Urothelium cell line (cell line): ENCODE results near the gene SPARC.
"Not testable (repeated sequence)": the region's sequence is repeated elsewhere in the genome, so short reads cannot be mapped to it uniquely, and the experiment has no call there.

Experiments
- DNase-seq: peaks from one replicate; pipeline ENCODE4 v3.0.0; 2011; ENCODE audit warnings: low spot score, mixed read lengths
- FAIRE-seq: peaks from 2 replicates; lab custom pipeline; 2011; peaks lifted over from hg19 to GRCh38; lab: Jason Lieb, UNC

Gene SPARC

GRCh38 chr5:151703227-151703626 lies 16.5 kb upstream of the SPARC start:
- DNase-seq = no peak
- FAIRE-seq = no peak

DNA sequence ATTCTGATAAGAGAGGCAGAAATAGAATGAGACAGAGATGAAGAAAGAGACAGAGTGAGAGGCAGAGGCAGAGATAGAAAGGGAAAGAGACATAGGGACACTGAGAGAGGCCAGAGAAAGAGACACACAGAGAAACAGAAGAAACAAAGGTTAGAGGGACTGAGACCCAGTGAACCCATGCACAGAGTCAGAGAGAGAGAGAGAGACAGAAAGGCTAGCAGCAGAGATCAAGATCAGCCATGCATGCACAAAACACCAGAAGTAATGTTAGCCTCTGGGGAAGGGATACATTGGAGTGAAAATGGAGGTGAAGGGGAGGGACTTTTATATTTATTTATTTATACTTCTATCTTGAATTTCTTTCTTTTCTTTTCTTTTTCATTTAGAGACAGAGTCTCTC lies 14.1 kb upstream of the SPARC start:
- FAIRE-seq = no peak

DNA sequence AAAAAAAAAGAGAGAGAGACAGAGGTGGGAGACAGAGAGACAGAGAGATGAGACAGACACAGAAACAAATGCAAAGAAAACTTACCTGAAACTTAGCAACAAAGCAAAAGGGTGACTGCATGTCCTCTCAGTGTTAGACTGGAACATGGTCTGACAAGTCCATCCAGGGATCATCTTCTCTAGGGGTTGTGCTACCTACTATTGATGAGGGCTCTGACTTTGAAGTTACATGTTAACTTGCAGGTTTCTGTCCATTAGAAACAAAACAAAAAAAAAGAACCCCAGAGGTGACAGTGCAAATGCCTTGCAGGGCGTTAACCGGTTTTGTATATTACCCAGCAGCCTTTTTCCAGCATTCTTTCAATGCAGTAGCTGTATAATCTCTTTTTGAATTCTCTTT lies 13.6 kb upstream of the SPARC start:
- DNase-seq (no peak), FAIRE-seq (no peak)

More for the DNA sequence above, 14.1 kb upstream of the SPARC start:
- no peak for DNase-seq

- FAIRE-seq (peak; percentile 75), DNase-seq (peak; percentile 94)
These were observed 12.6 kb upstream of the SPARC start for GRCh38 chr5:151699071-151699901.

DNA sequence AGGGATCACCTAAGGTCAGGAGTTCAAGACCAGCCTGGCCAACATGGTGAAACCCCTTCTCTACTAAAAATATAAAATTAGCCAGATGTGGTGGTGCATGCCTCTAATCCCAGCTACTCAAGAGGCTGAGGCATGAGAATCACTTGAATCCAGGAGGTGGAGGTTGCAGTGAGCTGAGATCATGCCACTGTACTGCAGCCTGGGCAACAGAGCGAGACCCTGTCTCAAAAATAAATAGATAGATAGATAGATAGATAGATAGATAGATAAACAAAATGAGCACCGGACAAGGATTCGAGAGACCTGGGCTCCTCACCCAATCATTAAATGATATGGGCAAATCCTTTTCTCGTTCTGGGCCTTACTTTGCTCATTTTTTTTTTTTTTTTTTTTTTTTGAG lies 11.4 kb upstream of the SPARC start:
- not testable (repeated sequence) for FAIRE-seq, DNase-seq

DNA sequence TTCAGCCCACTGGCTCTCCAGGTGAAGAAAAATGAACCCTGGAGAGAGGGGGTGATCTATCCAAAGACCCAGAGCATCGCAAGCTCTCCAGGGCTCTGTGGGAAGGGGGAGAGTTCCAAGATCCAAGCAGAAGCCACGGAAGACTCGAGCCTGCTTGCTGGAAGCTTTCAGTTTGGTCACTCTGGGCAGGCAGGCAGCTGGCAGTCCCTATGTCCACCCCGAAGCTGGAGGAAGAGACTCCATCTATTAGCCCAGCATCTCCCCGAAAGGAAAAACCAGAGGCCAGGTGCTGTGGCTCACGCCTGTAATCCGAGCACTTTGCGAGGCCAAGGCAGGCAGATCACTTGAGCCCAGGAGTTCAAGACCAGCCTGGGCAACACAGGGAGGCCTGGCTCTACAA lies 10.7 kb upstream of the SPARC start:
- DNase-seq (no peak), FAIRE-seq (no peak)

- FAIRE-seq (peak; percentile 78), DNase-seq (peak; percentile 68)
These were observed 9.9 kb upstream of the SPARC start for GRCh38 chr5:151696470-151697061.

GRCh38 chr5:151695464-151695863 lies 8.7 kb upstream of the SPARC start:
- DNase-seq (no peak), FAIRE-seq (no peak)

DNA sequence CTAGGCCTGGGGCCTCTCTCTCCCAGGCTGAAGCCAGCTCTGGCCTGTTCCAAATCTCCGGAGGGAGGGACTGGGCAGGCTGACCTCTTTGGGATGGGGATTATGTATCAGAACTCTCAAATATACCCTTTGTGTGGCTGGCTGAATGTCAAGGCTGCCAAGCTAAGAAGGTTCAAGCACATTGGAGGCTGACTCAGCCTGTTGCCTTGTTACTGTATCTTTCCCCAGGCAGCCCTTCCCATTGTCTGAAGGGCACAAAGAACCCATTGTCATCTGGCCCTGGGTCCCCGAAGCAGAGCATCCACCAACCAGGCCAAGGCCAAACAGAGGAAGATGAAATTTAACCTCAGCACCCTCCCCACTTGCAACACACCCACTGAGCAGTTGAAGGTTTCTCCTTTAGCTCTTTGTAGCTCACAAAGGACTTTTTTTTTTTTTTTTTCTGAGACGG lies 7.3 kb upstream of the SPARC start:
- DNase-seq (peak; percentile 86), FAIRE-seq (no peak)

- FAIRE-seq = no peak
These were observed 5.6 kb upstream of the SPARC start for GRCh38 chr5:151692312-151692711.

DNA sequence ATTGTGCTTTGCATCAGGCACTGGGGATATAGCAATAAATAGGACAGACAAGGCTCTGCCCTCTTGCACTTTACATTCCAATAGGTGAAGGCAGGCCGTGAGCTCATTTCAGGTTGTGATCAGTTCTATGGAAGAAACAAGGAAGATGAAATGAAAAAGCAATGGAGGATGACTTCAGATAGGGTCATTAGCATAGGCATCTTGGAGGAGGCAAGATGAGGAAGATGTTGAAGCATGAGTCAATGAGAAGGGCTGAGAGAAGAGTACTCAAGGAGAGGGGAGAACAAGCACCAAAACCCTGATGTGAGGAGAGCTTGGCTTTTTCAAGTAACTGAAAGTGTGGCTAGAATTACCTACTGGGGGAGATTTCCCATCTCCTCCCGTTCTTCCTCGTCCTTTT lies 5.0 kb upstream of the SPARC start:
- DNase-seq (no peak), FAIRE-seq (no peak)

More at GRCh38 chr5:151692312-151692711, 5.6 kb upstream of the SPARC start:
- no peak for DNase-seq

- not testable (repeated sequence) for FAIRE-seq
These were observed 2.9 kb upstream of the SPARC start for GRCh38 chr5:151689591-151689990.

DNA sequence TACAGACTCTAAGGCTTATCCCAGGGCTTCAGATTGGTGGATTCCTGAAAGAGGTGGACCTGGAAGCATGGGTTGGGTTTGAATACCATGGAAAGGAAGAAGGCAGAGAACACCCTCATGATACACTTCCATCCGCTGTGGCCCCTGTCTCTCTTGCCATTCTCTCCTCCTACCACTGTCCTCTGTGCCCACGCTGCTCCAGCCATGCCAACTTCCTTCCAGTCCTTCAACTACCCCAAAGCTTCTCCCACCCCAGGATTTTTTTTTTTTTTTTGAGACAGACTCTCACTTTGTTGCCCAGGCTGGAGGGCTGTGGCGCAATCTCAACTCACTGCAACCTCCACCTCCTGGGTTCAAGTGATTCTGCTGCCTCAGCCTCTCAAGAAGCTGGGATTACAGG lies 1.7 kb upstream of the SPARC start:
- DNase-seq (no peak), FAIRE-seq (no peak)

More at GRCh38 chr5:151689591-151689990, 2.9 kb upstream of the SPARC start:
- DNase-seq = not testable (repeated sequence)

DNA sequence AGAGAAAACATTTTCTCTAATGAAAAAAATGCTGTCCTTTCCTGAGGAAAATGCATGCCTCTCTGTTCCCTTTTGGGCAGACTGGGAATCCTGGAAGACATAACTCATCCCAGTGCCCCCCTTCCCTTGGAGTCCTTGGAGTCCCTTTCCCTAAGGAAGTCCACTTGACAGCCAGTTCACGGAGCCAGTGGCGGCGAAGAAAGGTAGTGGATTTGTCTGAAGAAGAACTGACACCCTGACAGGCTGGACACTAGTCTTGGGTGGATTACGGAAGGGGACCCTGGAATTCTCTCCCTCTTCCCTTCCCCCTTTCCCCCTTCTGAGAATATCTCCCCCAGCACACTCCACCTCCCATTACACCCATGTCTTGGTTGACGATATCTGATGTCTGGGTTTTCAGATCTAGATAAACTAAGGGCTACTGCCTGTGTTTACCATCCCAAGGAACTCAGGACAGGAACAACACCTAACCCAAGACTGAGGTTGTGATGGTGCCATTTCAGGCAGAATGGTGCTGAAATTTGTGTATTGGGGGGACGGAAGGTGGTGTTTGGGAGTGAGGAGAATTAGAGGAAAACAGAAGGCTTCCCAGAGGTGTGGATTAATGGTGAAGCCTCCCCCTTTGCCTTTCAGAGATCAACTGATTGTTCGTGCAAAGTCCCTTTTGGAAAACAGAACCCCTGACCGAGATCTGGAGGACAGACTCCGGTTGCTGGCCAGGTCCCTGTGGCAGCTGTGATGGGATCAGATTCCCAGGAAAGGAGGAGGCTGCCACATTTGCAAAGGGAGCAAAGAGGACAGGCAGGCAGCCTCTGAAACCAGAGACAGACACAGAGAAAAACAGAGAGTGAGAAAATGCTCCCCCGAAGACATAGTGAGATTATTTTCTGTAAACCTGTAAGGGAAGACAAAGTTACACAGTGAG lies 704 bp downstream of the SPARC start:
- FAIRE-seq (no peak), DNase-seq (no peak)

DNA sequence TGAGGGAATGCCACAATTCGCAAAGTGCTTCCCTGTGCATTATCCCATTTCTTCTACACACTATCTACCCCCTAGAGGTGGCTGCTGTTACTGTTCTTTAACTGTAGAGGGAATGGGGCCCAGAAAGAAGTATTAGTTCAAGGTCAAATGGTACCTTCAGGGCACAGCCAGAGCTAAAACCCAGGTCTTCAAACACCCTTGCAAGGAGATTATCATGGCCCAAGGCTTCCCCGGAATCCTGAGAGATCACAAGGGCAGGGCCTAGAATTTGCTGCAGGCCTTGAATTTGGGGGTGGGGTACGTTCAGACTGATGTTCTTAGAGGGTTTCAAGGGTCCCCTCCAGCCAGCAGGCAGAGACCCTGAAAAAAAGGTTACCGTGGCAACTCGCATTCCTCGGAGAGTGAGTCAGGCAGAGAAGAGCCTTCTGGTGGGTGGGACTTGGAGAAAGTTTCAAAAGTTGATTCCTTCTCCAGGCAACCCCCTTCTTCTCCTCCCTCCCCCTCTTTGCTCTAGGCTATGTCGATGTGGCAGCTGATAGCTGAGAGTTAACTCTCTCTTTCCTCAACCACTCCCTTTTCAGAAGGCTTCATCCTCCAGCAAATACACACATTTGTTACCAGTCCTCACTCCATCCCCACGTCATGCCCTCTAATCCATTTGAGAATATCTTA lies 1.9 kb downstream of the SPARC start:
- FAIRE-seq (no peak), DNase-seq (peak; percentile 74)

DNA sequence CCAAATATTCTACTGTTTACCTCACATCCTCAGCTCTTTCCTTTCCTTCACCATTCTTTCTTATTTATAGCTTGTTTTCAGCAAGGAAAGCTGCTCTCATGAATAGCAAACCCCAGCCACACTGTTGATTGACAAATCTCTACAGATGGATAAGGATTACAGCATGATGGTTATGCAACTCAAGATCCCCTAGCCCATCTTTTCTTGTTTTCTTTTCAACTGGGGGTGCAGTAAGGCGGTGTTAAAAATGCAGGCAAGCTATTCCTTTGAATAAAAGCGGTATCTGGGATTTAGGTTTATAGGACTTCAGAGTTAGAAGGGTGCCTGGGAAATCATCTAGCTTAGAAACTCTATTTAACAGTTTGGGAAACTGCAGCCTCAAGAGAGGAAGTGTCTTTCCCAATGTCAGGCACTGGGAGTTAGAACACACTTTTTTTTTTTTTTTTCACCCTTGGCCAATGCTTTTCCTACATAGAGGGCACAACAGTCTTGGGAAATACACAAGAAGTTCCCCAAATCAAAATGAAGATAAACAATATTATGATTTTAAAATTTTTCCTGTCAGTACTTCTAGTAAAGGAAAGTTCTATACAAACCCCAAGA lies 2.6 kb downstream of the SPARC start:
- DNase-seq (no peak), FAIRE-seq (no peak)

DNA sequence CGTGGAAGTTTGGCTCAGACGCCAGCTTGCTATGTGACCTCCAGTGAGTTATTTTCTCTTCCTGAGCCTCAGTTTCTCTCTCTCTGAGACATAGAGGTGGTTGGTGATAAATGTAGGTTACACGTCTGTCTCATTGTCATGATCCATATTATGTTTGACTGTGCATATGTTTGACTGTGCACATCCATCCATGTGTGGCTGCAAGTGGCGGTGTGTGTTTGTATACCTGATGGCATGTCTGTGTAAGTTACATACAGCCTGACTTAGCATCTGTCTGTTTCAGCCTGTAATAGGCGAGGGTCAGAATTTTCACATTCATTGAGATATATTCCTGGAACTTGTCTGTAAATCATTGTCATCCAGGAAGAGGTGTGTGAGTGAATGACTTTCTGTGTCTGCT lies 3.3 kb downstream of the SPARC start:
- DNase-seq (no peak), FAIRE-seq (no peak)

- DNase-seq = no peak
- FAIRE-seq = no peak
These were observed 3.9 kb downstream of the SPARC start for GRCh38 chr5:151682751-151683331.

DNA sequence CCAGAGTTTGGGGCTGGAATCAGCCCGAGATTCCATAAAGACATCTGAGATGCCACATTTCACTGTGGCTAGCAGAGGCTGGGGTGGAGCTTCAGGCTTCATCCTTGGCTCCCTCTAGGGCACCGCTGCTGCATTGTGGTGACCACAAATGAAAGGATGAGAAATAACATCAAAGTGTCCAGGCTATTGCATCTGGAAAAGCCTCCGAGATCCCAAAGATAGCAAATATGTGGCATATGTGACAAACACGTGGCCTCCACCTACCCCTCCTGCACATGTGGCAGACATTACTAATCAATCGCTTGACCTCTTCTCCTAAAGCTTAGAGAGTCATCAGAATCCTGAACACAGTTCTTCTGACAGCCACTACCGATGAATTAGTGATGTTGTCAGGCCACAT lies 4.5 kb downstream of the SPARC start:
- DNase-seq (no peak), FAIRE-seq (no peak)

- FAIRE-seq = no peak
These were observed 5.7 kb downstream of the SPARC start for GRCh38 chr5:151680944-151681427.

More at GRCh38 chr5:151680944-151681427, 5.7 kb downstream of the SPARC start:
- no peak for DNase-seq
